K562 (cell line): ENCODE data around the gene TTC32. TPM values are rescaled to one million over a fixed set of nuclear protein-coding genes. Genes with fewer than 3 reads are reported as not detected.

ENCODE experiments used
- DPF2 ChIP-seq: fragments of 450-650 bp; IDR thresholded peaks from 2 replicates; pipeline ENCODE4 v1.6.1; 2016
- EWSR1 ChIP-seq: fragments of 450-650 bp; IDR thresholded peaks from 2 replicates; pipeline ENCODE4 v1.6.1; 2018; ENCODE audit warnings: borderline replicate concordance, mild to moderate bottlenecking, low read depth, moderate library complexity; ENCODE audit not compliant: partially characterized antibody
- HMG20B ChIP-seq: fragments of 250-450 bp; sonication (Bioruptor Pico); IDR thresholded peaks from 2 replicates; pipeline ENCODE4 v1.5.0; 2021; ENCODE audit warnings: mild to moderate bottlenecking
- LARP7 ChIP-seq: fragments of 450-650 bp; IDR thresholded peaks from 2 replicates; pipeline ENCODE4 v1.6.1; 2016
- SUPT5H ChIP-seq: fragments of 450-650 bp; IDR thresholded peaks from 2 replicates; pipeline ENCODE4 v1.6.1; 2016
- ZNF134 ChIP-seq: fragments of 250-450 bp; sonication (Bioruptor Pico); conservative IDR thresholded peaks from 2 replicates; pipeline ENCODE4 v1.4.0; 2020
- ZNF140 ChIP-seq: fragments of 250-450 bp; sonication (Bioruptor Pico); IDR thresholded peaks from 2 replicates; pipeline ENCODE4 v1.8.0; 2021; ENCODE audit warnings: moderate library complexity, mild to moderate bottlenecking, inconsistent platforms
- ZNF197 ChIP-seq: fragments of 200-800 bp; sonication (Bioruptor generic); IDR thresholded peaks from 2 replicates; pipeline ENCODE4 v1.6.1; 2016; ENCODE audit warnings: low read depth, missing genetic modification characterization, missing compliant biosample characterization
- polyA plus RNA-seq, 8 experiments: library from polyadenylated mRNA; depleted of rRNA in 4 of 8; stranded (reverse) in 5 of 8; unstranded in 3 of 8; fragments of >200 nt; fragmentation: Nextera tagmentation in 2 of 8; fragmentation: Illumina TruSeq in 1 of 8; extraction: Ambion mirVana in 2 of 8; extraction: Trizol in 1 of 8; gene quantifications; 2 replicates each; pipeline versions ENCODE4 v1.2.1 to v1.2.3, GENCODE V29; 2011 to 2014; ENCODE audit warnings: inconsistent platforms in 1 of 8, missing spikeins in 1 of 8
- total RNA-seq, 7 experiments: library from RNA; depleted of rRNA in 6 of 7; stranded (reverse); fragments of >200 nt in 6 of 7; fragmentation: Illumina TruSeq in 2 of 7; extraction: Trizol in 2 of 7; gene quantifications; 2 replicates each; pipeline versions ENCODE4 v1.2.1 to v1.2.3, GENCODE V29; 2011 to 2021; ENCODE audit warnings: low replicate concordance in 1 of 7
- TF ChIP-seq, protein P1 (sequence below): fragments of 200-400 bp; formaldehyde crosslinking; IDR thresholded peaks from 2 replicates; pipeline ENCODE4 v1.6.1; 2017; ENCODE audit warnings: mild to moderate bottlenecking, low read depth, low read length, moderate library complexity
- TF ChIP-seq, protein P2 (sequence below): sonication (generic); formaldehyde crosslinking; IDR thresholded peaks from 2 replicates; pipeline ENCODE4 v1.8.1; 2022; ENCODE audit warnings: missing genetic modification reagents

TTC32 gene
- total and polyA plus RNA-seq, 9 of the 15 experiments (the other 6 are each of a cell fraction or from before 2014, with no cell fraction given) = 27.6 to 71.4 (median 52.6) TPM

DNA sequence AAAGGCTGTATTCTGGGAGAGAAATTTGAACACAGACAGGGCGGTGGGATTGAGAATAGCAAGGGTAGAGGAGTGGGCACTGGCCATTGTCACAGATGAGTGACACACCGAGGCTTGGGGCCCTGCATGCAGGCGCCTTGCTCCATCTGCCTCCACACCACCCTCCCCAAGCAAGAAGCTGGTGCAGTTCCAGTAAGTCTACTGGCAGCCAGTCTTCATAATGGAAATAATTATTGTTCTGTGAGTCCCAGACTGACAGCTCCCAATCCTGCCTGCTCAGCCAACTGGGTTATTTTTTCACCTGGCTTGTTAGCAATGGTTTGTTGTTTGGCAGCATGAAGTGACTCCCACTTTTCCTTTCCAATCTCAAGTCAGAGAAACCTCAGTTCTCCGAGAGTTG lies 13.0 kb downstream of the TTC32 start (continued):
- TF ChIP-seq, protein P1, sequence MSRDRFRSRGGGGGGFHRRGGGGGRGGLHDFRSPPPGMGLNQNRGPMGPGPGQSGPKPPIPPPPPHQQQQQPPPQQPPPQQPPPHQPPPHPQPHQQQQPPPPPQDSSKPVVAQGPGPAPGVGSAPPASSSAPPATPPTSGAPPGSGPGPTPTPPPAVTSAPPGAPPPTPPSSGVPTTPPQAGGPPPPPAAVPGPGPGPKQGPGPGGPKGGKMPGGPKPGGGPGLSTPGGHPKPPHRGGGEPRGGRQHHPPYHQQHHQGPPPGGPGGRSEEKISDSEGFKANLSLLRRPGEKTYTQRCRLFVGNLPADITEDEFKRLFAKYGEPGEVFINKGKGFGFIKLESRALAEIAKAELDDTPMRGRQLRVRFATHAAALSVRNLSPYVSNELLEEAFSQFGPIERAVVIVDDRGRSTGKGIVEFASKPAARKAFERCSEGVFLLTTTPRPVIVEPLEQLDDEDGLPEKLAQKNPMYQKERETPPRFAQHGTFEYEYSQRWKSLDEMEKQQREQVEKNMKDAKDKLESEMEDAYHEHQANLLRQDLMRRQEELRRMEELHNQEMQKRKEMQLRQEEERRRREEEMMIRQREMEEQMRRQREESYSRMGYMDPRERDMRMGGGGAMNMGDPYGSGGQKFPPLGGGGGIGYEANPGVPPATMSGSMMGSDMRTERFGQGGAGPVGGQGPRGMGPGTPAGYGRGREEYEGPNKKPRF = no peak
- no peak for TF ChIP-seq EWSR1
- TF ChIP-seq ZNF134 (CRISPR knock-in tag) = no peak
- no peak for TF ChIP-seq LARP7
- TF ChIP-seq ZNF197 (CRISPR knock-in tag) = no peak
- TF ChIP-seq ZNF140 (CRISPR knock-in tag) = no peak
- TF ChIP-seq DPF2 = no peak
- TF ChIP-seq HMG20B (CRISPR knock-in tag) = no peak
- no peak for TF ChIP-seq SUPT5H
- TF ChIP-seq, protein P2, sequence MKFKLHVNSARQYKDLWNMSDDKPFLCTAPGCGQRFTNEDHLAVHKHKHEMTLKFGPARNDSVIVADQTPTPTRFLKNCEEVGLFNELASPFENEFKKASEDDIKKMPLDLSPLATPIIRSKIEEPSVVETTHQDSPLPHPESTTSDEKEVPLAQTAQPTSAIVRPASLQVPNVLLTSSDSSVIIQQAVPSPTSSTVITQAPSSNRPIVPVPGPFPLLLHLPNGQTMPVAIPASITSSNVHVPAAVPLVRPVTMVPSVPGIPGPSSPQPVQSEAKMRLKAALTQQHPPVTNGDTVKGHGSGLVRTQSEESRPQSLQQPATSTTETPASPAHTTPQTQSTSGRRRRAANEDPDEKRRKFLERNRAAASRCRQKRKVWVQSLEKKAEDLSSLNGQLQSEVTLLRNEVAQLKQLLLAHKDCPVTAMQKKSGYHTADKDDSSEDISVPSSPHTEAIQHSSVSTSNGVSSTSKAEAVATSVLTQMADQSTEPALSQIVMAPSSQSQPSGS (CRISPR knock-in tag) = no peak
